Nephron (organoid): Measurements from ENCODE around the gene USP8.
A peak's percentile ranks its signal among the peaks of the same experiment; 100 is the strongest.

Source experiments
- H3K27ac Mint-ChIP-seq, 3 experiments: 2 replicates each; pipeline ENCODE4 v1.8.0; 2020; ENCODE audit warnings: mixed read lengths in 3 of 3, mild to moderate bottlenecking in 2 of 3, moderate library complexity in 1 of 3
- H3K27me3 Mint-ChIP-seq: 2 replicates; pipeline ENCODE4 v1.8.0; 2021; ENCODE audit warnings: low read depth, mild to moderate bottlenecking, moderate library complexity, mixed read lengths
- H3K36me3 Mint-ChIP-seq: 2 replicates; pipeline ENCODE4 v1.8.0; 2020; ENCODE audit warnings: low read depth, mixed read lengths
- H3K4me1 Mint-ChIP-seq: 2 replicates; pipeline ENCODE4 v1.8.0; 2020; ENCODE audit warnings: mixed read lengths
- H3K4me3 Mint-ChIP-seq, 3 experiments: 2 replicates each; pipeline ENCODE4 v1.8.0; 2020; ENCODE audit warnings: mild to moderate bottlenecking in 3 of 3, mixed read lengths in 3 of 3, moderate library complexity in 2 of 3
- H3K9me3 Mint-ChIP-seq: 2 replicates; pipeline ENCODE4 v1.8.0; 2020; ENCODE audit warnings: mixed read lengths
- CTCF ChIP-seq, 3 experiments: fragments of 200-600 bp; sonication (generic); IDR thresholded peaks; one replicate each; pipeline ENCODE4 v1.5.0; 2021; ENCODE audit warnings: antibody characterized with exemption in 3 of 3; ENCODE audit not compliant: unreplicated experiment in 3 of 3

The USP8 gene

GRCh38 chr15:50435772-50436171, 11.6 kb downstream of the USP8 start:
- TF ChIP-seq CTCF (IDR thresholded peaks at IDR 0.05; ENCODE audit: unreplicated experiment in 3 of 3): no peak
- Mint-ChIP-seq H3K36me3 (peaks cover 50% of the 10 kb centered on the region), H3K9me3 (no peaks in the 10 kb centered on the region), H3K4me1 (peaks cover 13% of the 10 kb centered on the region), H3K27me3 (no peaks in the 10 kb centered on the region), H3K4me3 (no peak overlapping the region), H3K27ac (peak overlapping the region in 1 of 3 experiments; percentile 4)

- Mint-ChIP-seq H3K36me3 (peaks cover 57% of the 10 kb centered on the region), H3K9me3 (no peaks in the 10 kb centered on the region), H3K27me3 (no peaks in the 10 kb centered on the region), H3K27ac (no peak overlapping the region), H3K4me3 (no peak overlapping the region), H3K4me1 (peaks cover 6% of the 10 kb centered on the region)
- no peak for TF ChIP-seq CTCF (IDR thresholded peaks at IDR 0.05; ENCODE audit: unreplicated experiment in 3 of 3)
Observed at GRCh38 chr15:50438251-50438650, 14.0 kb downstream of the USP8 start.

- Mint-ChIP-seq H3K4me3 (no peak overlapping the region), H3K36me3 (peaks cover 65% of the 10 kb centered on the region), H3K27ac (no peak overlapping the region), H3K9me3 (no peaks in the 10 kb centered on the region), H3K4me1 (peaks cover under 1% of the 10 kb centered on the region), H3K27me3 (no peaks in the 10 kb centered on the region)
- no peak for TF ChIP-seq CTCF (IDR thresholded peaks at IDR 0.05; ENCODE audit: unreplicated experiment in 3 of 3)
Observed at GRCh38 chr15:50440932-50441331, 16.7 kb downstream of the USP8 start.

- H3K9me3 Mint-ChIP-seq: no peaks in the 10 kb centered on the region
- no peak overlapping the region for H3K4me3 Mint-ChIP-seq
- peaks cover 46% of the 10 kb centered on the region for H3K36me3 Mint-ChIP-seq
- peaks cover 5% of the 10 kb centered on the region for H3K4me1 Mint-ChIP-seq
- no peaks in the 10 kb centered on the region for H3K27me3 Mint-ChIP-seq
- no peak for TF ChIP-seq CTCF (IDR thresholded peaks at IDR 0.05; ENCODE audit: unreplicated experiment in 3 of 3)
- peak overlapping the region in 1 of 3 experiments; percentile 39 for H3K27ac Mint-ChIP-seq
Observed at GRCh38 chr15:50452927-50453326, 28.7 kb downstream of the USP8 start.

GRCh38 chr15:50458348-50459112, 34.3 kb downstream of the USP8 start:
- TF ChIP-seq CTCF (IDR thresholded peaks at IDR 0.05; ENCODE audit: unreplicated experiment in 3 of 3): no peak
- H3K9me3 Mint-ChIP-seq: no peaks in the 10 kb centered on the region
- no peak overlapping the region for H3K4me3 Mint-ChIP-seq
- H3K36me3 Mint-ChIP-seq: peaks cover 51% of the 10 kb centered on the region
- H3K4me1 Mint-ChIP-seq: no peaks in the 10 kb centered on the region
- H3K27me3 Mint-ChIP-seq: no peaks in the 10 kb centered on the region
- no peak overlapping the region for H3K27ac Mint-ChIP-seq
